Brain microvascular endothelial cell (primary cell): Measurements from ENCODE around the gene SMIM12.

ENCODE experiments used
- DNase-seq: peaks from one replicate; pipeline ENCODE4 v3.0.0-alpha.2; 2020
- H3K27ac ChIP-seq: fragments of 250-450 bp; sonication (Bioruptor Pico); 2 replicates; pipeline ENCODE4 v1.5.1; 2020; ENCODE audit warnings: mild to moderate bottlenecking, moderate library complexity
- H3K27me3 ChIP-seq: fragments of 250-450 bp; sonication (Bioruptor Pico); replicated peaks from 2 replicates; pipeline ENCODE4 v1.5.1; 2020; ENCODE audit warnings: mild to moderate bottlenecking
- H3K36me3 ChIP-seq: fragments of 250-450 bp; sonication (Bioruptor Pico); replicated peaks from 2 replicates; pipeline ENCODE4 v1.5.1; 2020; ENCODE audit warnings: mild to moderate bottlenecking
- H3K4me3 ChIP-seq: 2 replicates; pipeline ENCODE4 v1.5.1; 2011; ENCODE audit warnings: low read depth, mild to moderate bottlenecking, control low read depth, low read length, moderate library complexity
- in situ Hi-C: cut with HindIII; loops from 2 replicates; pipeline ENCODE4 v1.10.0; 2017; ENCODE audit warnings: low sequenced_read_pairs, low pct_ligation_motif_present
- TF ChIP-seq, protein P1 (sequence below): IDR thresholded peaks from 2 replicates; pipeline ENCODE4 v1.5.1; 2011; ENCODE audit warnings: low read depth, mild to moderate bottlenecking, moderate library complexity, low read length, control low read depth, inconsistent platforms; ENCODE audit errors: missing control alignments

The SMIM12 gene

DNA sequence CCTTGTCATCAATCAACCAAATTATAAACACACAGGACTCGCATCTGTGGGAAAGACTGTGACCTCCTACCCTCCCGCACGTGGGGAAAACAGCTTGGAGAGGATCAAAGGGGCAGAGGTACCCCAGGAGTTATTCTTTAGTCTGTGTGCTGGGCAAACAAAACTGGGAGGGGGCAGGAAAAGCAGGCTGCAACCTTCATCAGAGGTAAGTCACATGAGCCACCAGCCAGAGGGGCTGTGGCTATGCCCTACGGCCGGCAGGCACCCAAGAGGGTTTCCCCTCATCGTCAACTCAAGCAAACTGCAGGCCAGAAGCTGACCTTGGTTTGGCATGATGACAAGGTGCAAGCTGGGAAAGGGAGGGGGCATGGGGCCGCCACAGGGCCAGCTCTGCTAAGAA is 12.5 kb downstream of the SMIM12 start:
- H3K27ac ChIP-seq, result no peak overlapping the region
- H3K4me3 ChIP-seq, result no peak overlapping the region
- no peaks in the 10 kb centered on the region for H3K27me3 ChIP-seq
- TF ChIP-seq, protein P1, sequence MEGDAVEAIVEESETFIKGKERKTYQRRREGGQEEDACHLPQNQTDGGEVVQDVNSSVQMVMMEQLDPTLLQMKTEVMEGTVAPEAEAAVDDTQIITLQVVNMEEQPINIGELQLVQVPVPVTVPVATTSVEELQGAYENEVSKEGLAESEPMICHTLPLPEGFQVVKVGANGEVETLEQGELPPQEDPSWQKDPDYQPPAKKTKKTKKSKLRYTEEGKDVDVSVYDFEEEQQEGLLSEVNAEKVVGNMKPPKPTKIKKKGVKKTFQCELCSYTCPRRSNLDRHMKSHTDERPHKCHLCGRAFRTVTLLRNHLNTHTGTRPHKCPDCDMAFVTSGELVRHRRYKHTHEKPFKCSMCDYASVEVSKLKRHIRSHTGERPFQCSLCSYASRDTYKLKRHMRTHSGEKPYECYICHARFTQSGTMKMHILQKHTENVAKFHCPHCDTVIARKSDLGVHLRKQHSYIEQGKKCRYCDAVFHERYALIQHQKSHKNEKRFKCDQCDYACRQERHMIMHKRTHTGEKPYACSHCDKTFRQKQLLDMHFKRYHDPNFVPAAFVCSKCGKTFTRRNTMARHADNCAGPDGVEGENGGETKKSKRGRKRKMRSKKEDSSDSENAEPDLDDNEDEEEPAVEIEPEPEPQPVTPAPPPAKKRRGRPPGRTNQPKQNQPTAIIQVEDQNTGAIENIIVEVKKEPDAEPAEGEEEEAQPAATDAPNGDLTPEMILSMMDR, result no peak
- peaks cover 7% of the 10 kb centered on the region for H3K36me3 ChIP-seq
- in situ Hi-C loops, result no loop called here
- no peak for DNase-seq

DNA sequence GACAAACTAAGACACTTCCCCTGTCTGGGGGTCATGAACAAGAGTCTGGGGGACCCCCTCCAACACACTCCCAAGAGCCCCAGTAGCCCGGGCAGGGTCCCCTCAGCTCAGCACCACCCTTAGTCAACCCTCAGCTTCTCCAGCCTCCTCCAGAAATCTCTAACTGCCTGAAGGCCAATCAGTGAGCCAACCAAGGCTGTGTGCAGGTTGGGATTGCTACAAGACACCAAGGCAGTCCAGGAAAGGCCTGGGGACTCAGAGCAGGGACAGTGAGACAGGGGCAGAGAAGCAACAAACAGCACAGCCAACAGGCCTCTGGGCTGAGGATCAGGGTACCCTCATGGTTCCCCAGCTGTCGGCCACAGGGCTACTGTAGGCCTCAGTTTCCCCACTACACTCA is 13.3 kb downstream of the SMIM12 start:
- TF ChIP-seq, protein P1, result no peak
- H3K27me3 ChIP-seq, result no peaks in the 10 kb centered on the region
- H3K27ac ChIP-seq, result no peak overlapping the region
- H3K4me3 ChIP-seq, result no peak overlapping the region
- in situ Hi-C loops, result no loop called here
- no peak for DNase-seq
- H3K36me3 ChIP-seq, result peaks cover 7% of the 10 kb centered on the region

- no peak for DNase-seq
- Histone ChIP-seq H3K27ac (no peak overlapping the region), H3K4me3 (no peak overlapping the region), H3K36me3 (peaks cover 4% of the 10 kb centered on the region), H3K27me3 (no peaks in the 10 kb centered on the region)
- TF ChIP-seq, protein P1, result no peak
- in situ Hi-C loops, result no loop called here
Observed at GRCh38 chr1:34845131-34845901, 14.2 kb downstream of the SMIM12 start.

DNA sequence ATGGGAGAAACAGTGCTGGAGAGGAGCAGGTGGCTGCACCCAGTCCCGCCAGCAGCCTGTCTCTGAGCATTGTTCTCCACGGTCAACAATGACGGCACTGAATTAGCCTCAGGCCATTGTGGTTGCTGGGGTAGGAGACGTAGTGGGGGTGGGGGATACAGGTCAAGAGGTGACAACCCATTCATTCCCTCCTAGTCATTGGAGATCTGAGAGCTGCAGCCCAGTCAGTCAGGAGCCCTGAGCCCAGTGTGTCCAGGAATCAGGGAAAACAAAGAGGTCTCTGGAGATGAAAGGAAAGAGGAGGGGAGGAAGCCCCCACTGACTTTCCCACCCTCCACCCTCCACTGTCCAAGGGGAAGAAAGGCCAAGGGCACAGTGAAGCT is 15.3 kb downstream of the SMIM12 start:
- Histone ChIP-seq H3K4me3 (no peak overlapping the region), H3K36me3 (peaks cover 2% of the 10 kb centered on the region), H3K27ac (no peak overlapping the region), H3K27me3 (no peaks in the 10 kb centered on the region)
- TF ChIP-seq, protein P1, result no peak
- no peak for DNase-seq
- in situ Hi-C loops, result no loop called here

- TF ChIP-seq, protein P1, result no peak
- Histone ChIP-seq H3K36me3 (no peaks in the 10 kb centered on the region), H3K27ac (no peak overlapping the region), H3K27me3 (no peaks in the 10 kb centered on the region), H3K4me3 (no peak overlapping the region)
- no peak for DNase-seq
- in situ Hi-C loops, result no loop called here
Observed at GRCh38 chr1:34843392-34844251, 15.9 kb downstream of the SMIM12 start.
